A549 (cell line): ENCODE measurements around the gene NRXN3. TPM values are rescaled to one million over a fixed set of nuclear protein-coding genes. Genes with fewer than 3 reads are reported as not detected.

Experiments
- ATAC-seq, 2 experiments: fragments of 200-7000 bp in 1 of 2; fragments of >200 bp in 1 of 2; cut with Nextera tagmentation in 1 of 2; cut with Tn5 transposase in 1 of 2; 3 replicates each; pipeline versions ENCODE4 v1.8.0 to v1.9.1; 2018 to 2020; ENCODE audit warnings: mild to moderate bottlenecking in 1 of 2, moderate library complexity in 1 of 2
- CTCF ChIA-PET: fragments of 300-600 bp; sonication (Branson Sonifier 250); formaldehyde crosslinking; extraction: SDS; loops from one replicate; lab custom pipeline; 2021; ENCODE audit warnings: antibody characterized with exemption, inconsistent platforms; lab: Yijun Ruan, JAX
- POLR2A ChIA-PET: fragments of 350-600 bp; formaldehyde crosslinking; extraction: SDS; loops from one replicate; lab custom pipeline; 2021; ENCODE audit warnings: antibody characterized with exemption, inconsistent platforms; lab: Yijun Ruan, JAX
- DNase-seq, 2 experiments: peaks; one replicate each; pipeline versions ENCODE4 v3.0.0 to v3.0.0-alpha.2; 2011 to 2016; ENCODE audit warnings: low read depth in 1 of 2, low spot score in 1 of 2
- FAIRE-seq: peaks from 2 replicates; lab custom pipeline; 2011; peaks lifted over from hg19 to GRCh38; lab: Jason Lieb, UNC
- H3K27ac ChIP-seq, 2 experiments: fragments of >200 bp; sonication (Bioruptor Twin); formaldehyde crosslinking; 3 replicates each; pipeline ENCODE4 v1.5.1; 2016 to 2017
- H3K4me1 ChIP-seq: fragments of >200 bp; sonication (Bioruptor Twin); formaldehyde crosslinking; 3 replicates; pipeline ENCODE4 v1.6.1; 2016
- H3K4me2 ChIP-seq: fragments of >200 bp; sonication (Bioruptor Twin); formaldehyde crosslinking; 3 replicates; pipeline ENCODE4 v1.6.1; 2016
- H3K4me3 ChIP-seq: fragments of >200 bp; sonication (Bioruptor Twin); formaldehyde crosslinking; 3 replicates; pipeline ENCODE4 v1.5.1; 2016
- H3K9me3 ChIP-seq: fragments of >200 bp; sonication (Bioruptor Twin); formaldehyde crosslinking; 3 replicates; pipeline ENCODE4 v1.6.1; 2016
- ATOH8 ChIP-seq: fragments of 250-450 bp; sonication (Bioruptor Pico); IDR thresholded peaks from 2 replicates; pipeline ENCODE4 v1.5.0; 2020; ENCODE audit warnings: low read depth, mild to moderate bottlenecking, moderate library complexity
- CBX2 ChIP-seq: fragments of 200-600 bp; sonication (generic); IDR thresholded peaks from 2 replicates; pipeline ENCODE4 v1.6.1; 2016; ENCODE audit warnings: low read depth, mild to moderate bottlenecking, borderline replicate concordance
- CBX8 ChIP-seq: fragments of 200-600 bp; sonication (generic); IDR thresholded peaks from 2 replicates; pipeline ENCODE4 v1.6.1; 2016
- CHD2 ChIP-seq: fragments of 150-350 bp; IDR thresholded peaks from 2 replicates; pipeline ENCODE4 v1.6.1; 2014; ENCODE audit warnings: low read length; ENCODE audit not compliant: partially characterized antibody
- CTCF ChIP-seq: fragments of >200 bp; sonication (Bioruptor Twin); formaldehyde crosslinking; IDR thresholded peaks from 3 replicates; pipeline ENCODE4 v1.5.1; 2016
- EHF ChIP-seq: fragments of 250-450 bp; sonication (Bioruptor Pico); IDR thresholded peaks from 2 replicates; pipeline ENCODE4 v1.5.0; 2020; ENCODE audit warnings: mild to moderate bottlenecking
- EP300 ChIP-seq, 2 experiments: fragments of >200 bp; sonication (Bioruptor Twin); formaldehyde crosslinking; IDR thresholded peaks; 2 replicates in 1 of 2; 3 replicates in 1 of 2; pipeline ENCODE4 v1.6.1; 2016 to 2017
- ESRRA ChIP-seq: fragments of 150-350 bp; IDR thresholded peaks from 2 replicates; pipeline ENCODE4 v1.6.1; 2014; ENCODE audit warnings: mild to moderate bottlenecking, low read length, borderline replicate concordance
- FOSB ChIP-seq: fragments of 250-450 bp; sonication (Bioruptor Pico); IDR thresholded peaks from 2 replicates; pipeline ENCODE4 v1.5.0; 2020; ENCODE audit warnings: mild to moderate bottlenecking, moderate library complexity
- FOSL2 ChIP-seq, 2 experiments: fragments of 450-650 bp in 1 of 2; fragments of >200 bp in 1 of 2; sonication (Bioruptor Twin) in 1 of 2; formaldehyde crosslinking; IDR thresholded peaks; 2 replicates each; pipeline versions ENCODE4 v1.5.0 to v1.6.1; 2016 to 2020; ENCODE audit warnings: mild to moderate bottlenecking in 1 of 2, moderate library complexity in 1 of 2
- FOXS1 ChIP-seq: fragments of 250-450 bp; sonication (Bioruptor Pico); IDR thresholded peaks from 2 replicates; pipeline ENCODE4 v1.5.0; 2020; ENCODE audit warnings: mild to moderate bottlenecking, moderate library complexity
- HDAC2 ChIP-seq: fragments of 200-600 bp; sonication (generic); IDR thresholded peaks from 2 replicates; pipeline ENCODE4 v1.6.1; 2016
- HEYL ChIP-seq: fragments of 250-450 bp; sonication (Bioruptor Pico); IDR thresholded peaks from 2 replicates; pipeline ENCODE4 v1.8.0; 2021; ENCODE audit warnings: mild to moderate bottlenecking, moderate library complexity
- HMGXB4 ChIP-seq: fragments of 250-450 bp; sonication (Bioruptor Pico); IDR thresholded peaks from 2 replicates; pipeline ENCODE4 v1.5.0; 2021; ENCODE audit warnings: mild to moderate bottlenecking, moderate library complexity, borderline replicate concordance
- KDM1A ChIP-seq: fragments of 200-600 bp; sonication (generic); IDR thresholded peaks from 2 replicates; pipeline ENCODE4 v1.6.1; 2016; ENCODE audit warnings: low read depth, mild to moderate bottlenecking
- MAX ChIP-seq: IDR thresholded peaks from 2 replicates; pipeline ENCODE4 v1.6.1; 2012
- NPAS2 ChIP-seq: fragments of 250-450 bp; sonication (Bioruptor Pico); IDR thresholded peaks from 2 replicates; pipeline ENCODE4 v1.8.0; 2022; ENCODE audit warnings: mild to moderate bottlenecking, moderate library complexity, borderline replicate concordance
- PBX3 ChIP-seq: IDR thresholded peaks from 2 replicates; pipeline ENCODE4 v1.6.1; 2012
- PHF8 ChIP-seq: fragments of 200-600 bp; sonication (generic); IDR thresholded peaks from 2 replicates; pipeline ENCODE4 v1.6.1; 2016; ENCODE audit warnings: low read depth, mild to moderate bottlenecking, antibody characterized with exemption, moderate library complexity, borderline replicate concordance
- RCOR1 ChIP-seq: fragments of 150-350 bp; IDR thresholded peaks from 2 replicates; pipeline ENCODE4 v1.6.1; 2014; ENCODE audit warnings: antibody characterized with exemption, low read length, low read depth
- REST ChIP-seq: fragments of 200-600 bp; sonication (generic); IDR thresholded peaks from 2 replicates; pipeline ENCODE4 v1.6.1; 2016; ENCODE audit warnings: antibody characterized with exemption, mild to moderate bottlenecking, moderate library complexity
- RNF2 ChIP-seq: fragments of 200-600 bp; sonication (generic); IDR thresholded peaks from 2 replicates; pipeline ENCODE4 v1.6.1; 2016; ENCODE audit warnings: low read depth, mild to moderate bottlenecking, antibody characterized with exemption, moderate library complexity, borderline replicate concordance
- TP53 ChIP-seq: fragments of 250-450 bp; sonication (Bioruptor Pico); IDR thresholded peaks from 2 replicates; pipeline ENCODE4 v1.5.0; 2021; ENCODE audit warnings: mild to moderate bottlenecking, moderate library complexity
- USF2 ChIP-seq: fragments of 450-650 bp; IDR thresholded peaks from 2 replicates; pipeline ENCODE4 v1.6.1; 2014; ENCODE audit warnings: antibody characterized with exemption
- ZSCAN20 ChIP-seq: fragments of 250-450 bp; sonication (Bioruptor Pico); IDR thresholded peaks from 2 replicates; pipeline ENCODE4 v1.8.0; 2022; ENCODE audit warnings: mild to moderate bottlenecking, moderate library complexity
- WGBS: methylation state at CpG from one replicate; pipeline ENCODE4 v1.1.6; 2017; ENCODE audit errors: missing lambda C conversion rate; 5-methylcytosine and 5-hydroxymethylcytosine counted together
- polyA plus RNA-seq, 4 experiments: library from polyadenylated mRNA; depleted of rRNA in 3 of 4; stranded (reverse); fragments of >200 nt; fragmentation: RNase III in 1 of 4; extraction: RNeasy Plus Mini Kit Qiagen cat#74134 plus additional on column Dnase treatment in 1 of 4; gene quantifications; 2 replicates in 3 of 4; 3 replicates in 1 of 4; pipeline ENCODE4 v1.2.3, GENCODE V29; 2011 to 2017

Gene NRXN3
- polyA plus RNA-seq, 2 of the 4 experiments (the other 2 are of a cell fraction): 0.62 to 2.3 TPM

- no peak for DNase-seq
- TF ChIP-seq ATOH8 (CRISPR knock-in tag): no peak
- TF ChIP-seq ZSCAN20 (CRISPR knock-in tag): no peak
- TF ChIP-seq CBX2: no peak
- TF ChIP-seq CTCF: no peak
- no peak for TF ChIP-seq EHF (CRISPR knock-in tag)
- no peak for TF ChIP-seq MAX
- no peak for TF ChIP-seq PBX3
- no peak for TF ChIP-seq FOSB (CRISPR knock-in tag)
- TF ChIP-seq NPAS2 (CRISPR knock-in tag): no peak
- TF ChIP-seq RNF2: no peak
- no peak for TF ChIP-seq FOXS1 (CRISPR knock-in tag)
- TF ChIP-seq RCOR1: no peak
- TF ChIP-seq FOSL2 (IDR thresholded peaks at IDR 0.05): no peak
- no peak for TF ChIP-seq FOSL2 (CRISPR knock-in tag; IDR thresholded peaks at IDR 0.05)
- no peak for TF ChIP-seq EP300 (IDR thresholded peaks at IDR 0.05)
- no peak overlapping the region for H3K27ac ChIP-seq
- ATAC-seq: no peak
- POLR2A ChIA-PET: no interaction called here
- H3K9me3 ChIP-seq: no peaks in the 10 kb centered on the region
- peaks cover 5% of the 10 kb centered on the region; the same call in 2 of the 3 replicates for H3K4me1 ChIP-seq
- WGBS: 16% methylated on average over 1 of the region's 1 CpG
- CTCF ChIA-PET: no interaction called here
- H3K4me2 ChIP-seq: peak overlapping the region; percentile 26; the same call in 1 of the 3 replicates
- H3K4me3 ChIP-seq: no peak overlapping the region
- FAIRE-seq: peak; percentile 67
These were observed 1129.0 kb downstream of the NRXN3 start for GRCh38 chr14:79299162-79299561.

GRCh38 chr14:79304279-79304678, 1134.1 kb downstream of the NRXN3 start:
- Histone ChIP-seq H3K27ac (no peak overlapping the region), H3K4me2 (no peak overlapping the region), H3K4me1 (peaks cover 4% of the 10 kb centered on the region; the same call in 2 of the 3 replicates), H3K9me3 (no peaks in the 10 kb centered on the region), H3K4me3 (no peak overlapping the region)
- DNase-seq: no peak
- ChIA-PET POLR2A (no interaction called here), CTCF (interaction anchor here (0.6 kb wide), 1 partner anchor 25 kb away, joined by 3 read pairs; no protein-coding TSS in a partner anchor)
- FAIRE-seq: no peak
- no peak for ATAC-seq
- TF ChIP-seq PBX3 (no peak), CBX8 (no peak), USF2 (no peak), TP53 (CRISPR knock-in tag) (no peak), FOSB (CRISPR knock-in tag) (no peak), HDAC2 (no peak), HEYL (CRISPR knock-in tag) (no peak), FOXS1 (CRISPR knock-in tag) (no peak), PHF8 (no peak), CHD2 (no peak), KDM1A (no peak), ESRRA (no peak), HMGXB4 (CRISPR knock-in tag) (no peak), REST (no peak), ZSCAN20 (CRISPR knock-in tag) (no peak)
